Prostate gland (tissue), 2 donors: ENCODE measurements around the gene EIF6.

ENCODE experiments used
- POLR2A ChIP-seq: fragments of 450-650 bp; IDR thresholded peaks from one replicate; pipeline ENCODE4 v1.6.1; 2016; ENCODE audit warnings: antibody characterized with exemption, mild to moderate bottlenecking
- POLR2AphosphoS5 ChIP-seq: sonication (generic); formaldehyde crosslinking; IDR thresholded peaks from one replicate; pipeline ENCODE4 v1.6.1; 2017; ENCODE audit warnings: antibody characterized with exemption
- TF ChIP-seq, protein P1 (sequence below), 4 experiments: fragments of 200-600 bp in 2 of 4; fragments of 450-650 bp in 2 of 4; sonication (generic) in 2 of 4; IDR thresholded peaks; 1 replicate in 3 of 4; 2 replicates in 1 of 4; pipeline ENCODE4 v1.5.1; 2016 to 2019; ENCODE audit warnings: antibody characterized with exemption in 4 of 4, mild to moderate bottlenecking in 2 of 4, moderate library complexity in 2 of 4

DNA sequence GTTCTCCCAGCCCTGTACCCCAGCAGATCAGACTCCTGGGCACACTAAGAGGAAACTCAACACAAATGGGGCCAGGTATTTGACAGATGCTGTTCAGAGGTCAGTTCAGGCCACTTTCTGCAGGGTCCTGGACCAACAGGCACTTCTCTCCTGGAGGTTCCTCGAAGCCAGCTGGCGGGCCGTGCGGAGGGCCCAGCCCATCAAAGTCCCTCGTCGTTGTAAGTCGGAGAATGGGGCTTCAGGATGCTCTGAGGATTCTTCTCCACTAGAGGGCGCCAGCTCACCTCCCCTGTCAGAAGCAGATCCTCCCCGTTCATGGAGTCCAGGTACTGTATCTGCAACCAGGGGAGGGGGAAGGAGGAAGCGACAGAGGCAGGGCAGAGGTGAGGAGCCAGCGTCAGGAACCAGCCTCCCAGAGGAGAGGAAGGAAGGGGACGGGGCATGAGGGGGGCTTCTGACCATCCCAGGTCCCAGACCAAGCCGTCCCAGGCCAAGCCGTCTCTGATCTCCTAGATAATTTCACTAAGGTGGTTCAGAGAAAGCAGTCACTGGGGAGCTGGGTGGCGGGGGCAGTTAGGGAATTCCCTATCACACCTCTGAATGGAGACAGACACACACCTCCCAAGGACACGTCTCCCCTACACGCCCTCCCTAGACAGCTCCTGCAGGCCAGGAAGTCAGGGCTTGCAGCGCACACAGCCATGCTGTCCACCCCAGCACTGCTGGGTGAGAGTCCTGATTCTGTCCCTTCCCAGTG, 19.3 kb upstream of the EIF6 start:
- TF ChIP-seq, protein P1, sequence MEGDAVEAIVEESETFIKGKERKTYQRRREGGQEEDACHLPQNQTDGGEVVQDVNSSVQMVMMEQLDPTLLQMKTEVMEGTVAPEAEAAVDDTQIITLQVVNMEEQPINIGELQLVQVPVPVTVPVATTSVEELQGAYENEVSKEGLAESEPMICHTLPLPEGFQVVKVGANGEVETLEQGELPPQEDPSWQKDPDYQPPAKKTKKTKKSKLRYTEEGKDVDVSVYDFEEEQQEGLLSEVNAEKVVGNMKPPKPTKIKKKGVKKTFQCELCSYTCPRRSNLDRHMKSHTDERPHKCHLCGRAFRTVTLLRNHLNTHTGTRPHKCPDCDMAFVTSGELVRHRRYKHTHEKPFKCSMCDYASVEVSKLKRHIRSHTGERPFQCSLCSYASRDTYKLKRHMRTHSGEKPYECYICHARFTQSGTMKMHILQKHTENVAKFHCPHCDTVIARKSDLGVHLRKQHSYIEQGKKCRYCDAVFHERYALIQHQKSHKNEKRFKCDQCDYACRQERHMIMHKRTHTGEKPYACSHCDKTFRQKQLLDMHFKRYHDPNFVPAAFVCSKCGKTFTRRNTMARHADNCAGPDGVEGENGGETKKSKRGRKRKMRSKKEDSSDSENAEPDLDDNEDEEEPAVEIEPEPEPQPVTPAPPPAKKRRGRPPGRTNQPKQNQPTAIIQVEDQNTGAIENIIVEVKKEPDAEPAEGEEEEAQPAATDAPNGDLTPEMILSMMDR (IDR thresholded peaks at IDR 0.05), result peak; percentile 86 to 93 (median 88)
- no peak for TF ChIP-seq POLR2A
- peak; percentile 65 for TF ChIP-seq POLR2AphosphoS5
